Osteoblast (primary cell): ENCODE measurements around the gene USP34. TPM values are rescaled to one million over a fixed set of nuclear protein-coding genes. Genes with fewer than 3 reads are reported as not detected.

Source experiments
- DNase-seq: peaks from one replicate; pipeline ENCODE4 v3.0.0; 2011; ENCODE audit warnings: low spot score, mixed read lengths; ENCODE audit not compliant: insufficient read length; ENCODE audit errors: missing footprints
- H2AFZ ChIP-seq: 2 replicates; pipeline ENCODE4 v1.6.0; 2011; ENCODE audit warnings: mild to moderate bottlenecking, low read length
- H3K27ac ChIP-seq: 2 replicates; pipeline ENCODE4 v1.5.1; 2011; ENCODE audit warnings: mild to moderate bottlenecking, low read depth, low read length, moderate library complexity
- H3K27me3 ChIP-seq: 2 replicates; pipeline ENCODE4 v1.6.0; 2012; ENCODE audit warnings: mild to moderate bottlenecking, control low read depth, inconsistent platforms, low read length, moderate library complexity; ENCODE audit not compliant: insufficient read depth
- H3K36me3 ChIP-seq: 2 replicates; pipeline ENCODE4 v1.5.1; 2011; ENCODE audit warnings: mild to moderate bottlenecking, low read length, control low read depth, moderate library complexity; ENCODE audit not compliant: insufficient read depth
- H3K4me1 ChIP-seq: 2 replicates; pipeline ENCODE4 v1.5.1; 2011; ENCODE audit warnings: mild to moderate bottlenecking, low read length, control low read depth, moderate library complexity; ENCODE audit not compliant: insufficient read depth
- H3K4me2 ChIP-seq: 2 replicates; pipeline ENCODE4 v1.6.0; 2011; ENCODE audit warnings: mild to moderate bottlenecking, low read length; ENCODE audit not compliant: insufficient read depth
- H3K4me3 ChIP-seq: fragments of 200-600 bp; sonication (generic); 3 replicates; pipeline ENCODE4 v1.5.1; 2012; ENCODE audit warnings: mild to moderate bottlenecking, low read length, inconsistent platforms; ENCODE audit not compliant: insufficient read depth
- H3K79me2 ChIP-seq: 2 replicates; pipeline ENCODE4 v1.6.0; 2012; ENCODE audit warnings: mild to moderate bottlenecking, low read length, control low read depth, inconsistent platforms; ENCODE audit not compliant: insufficient read depth
- H3K9me3 ChIP-seq: 2 replicates; pipeline ENCODE4 v1.5.1; 2011; ENCODE audit warnings: low read depth, low read length, control low read depth
- H4K20me1 ChIP-seq: 2 replicates; pipeline ENCODE4 v1.6.0; 2012; ENCODE audit warnings: mild to moderate bottlenecking, low read length, control low read depth; ENCODE audit not compliant: insufficient read depth
- total RNA-seq: library from RNA; depleted of rRNA; stranded (reverse); fragments of >200 nt; gene quantifications from 2 replicates; pipeline ENCODE4 v1.2.3, GENCODE V29; 2012
- TF ChIP-seq, protein P1 (sequence below): IDR thresholded peaks from 2 replicates; pipeline ENCODE4 v1.5.1; 2011; ENCODE audit warnings: mild to moderate bottlenecking, low read depth, low read length, moderate library complexity; ENCODE audit errors: extremely low read depth

USP34 gene
- total RNA-seq, 1 donor, result 152 TPM

DNA sequence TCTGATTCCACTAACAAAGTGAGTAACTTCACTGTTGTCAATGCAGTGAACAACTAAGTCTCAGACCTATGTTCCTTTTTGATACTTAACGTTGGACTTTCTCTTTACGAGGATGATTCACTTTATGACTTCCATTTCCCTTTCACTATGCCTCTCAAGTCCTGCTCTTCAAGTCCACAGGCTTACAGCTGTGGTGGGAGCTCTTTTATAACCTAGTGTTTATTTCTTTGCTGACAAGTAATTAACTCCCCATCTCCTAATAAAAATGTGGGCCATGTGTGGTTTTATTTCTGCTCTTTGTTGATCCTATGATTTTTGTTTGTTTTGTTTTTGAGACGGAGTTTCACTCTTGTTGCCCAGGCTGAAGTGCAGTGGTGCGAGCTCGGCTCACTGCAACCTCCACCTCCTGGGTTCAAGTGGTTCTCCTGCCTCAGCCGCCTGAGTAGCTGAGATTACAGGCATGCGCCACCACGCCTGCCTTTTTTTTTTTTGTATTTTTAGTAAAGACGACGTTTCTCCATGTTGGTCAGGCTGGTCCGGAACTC lies 142.1 kb downstream of the USP34 start:
- Histone ChIP-seq H3K27me3 (no peaks in the 10 kb centered on the region), H3K27ac (peak overlapping the region; percentile 0), H4K20me1 (no peaks in the 10 kb centered on the region), H3K4me3 (no peak overlapping the region), H3K79me2 (peaks cover 5% of the 10 kb centered on the region), H2AFZ (no peak overlapping the region), H3K9me3 (no peaks in the 10 kb centered on the region), H3K4me2 (peak overlapping the region; percentile 12), H3K4me1 (peaks cover 3% of the 10 kb centered on the region), H3K36me3 (peaks cover 41% of the 10 kb centered on the region)
- DNase-seq, result no peak
- TF ChIP-seq, protein P1, sequence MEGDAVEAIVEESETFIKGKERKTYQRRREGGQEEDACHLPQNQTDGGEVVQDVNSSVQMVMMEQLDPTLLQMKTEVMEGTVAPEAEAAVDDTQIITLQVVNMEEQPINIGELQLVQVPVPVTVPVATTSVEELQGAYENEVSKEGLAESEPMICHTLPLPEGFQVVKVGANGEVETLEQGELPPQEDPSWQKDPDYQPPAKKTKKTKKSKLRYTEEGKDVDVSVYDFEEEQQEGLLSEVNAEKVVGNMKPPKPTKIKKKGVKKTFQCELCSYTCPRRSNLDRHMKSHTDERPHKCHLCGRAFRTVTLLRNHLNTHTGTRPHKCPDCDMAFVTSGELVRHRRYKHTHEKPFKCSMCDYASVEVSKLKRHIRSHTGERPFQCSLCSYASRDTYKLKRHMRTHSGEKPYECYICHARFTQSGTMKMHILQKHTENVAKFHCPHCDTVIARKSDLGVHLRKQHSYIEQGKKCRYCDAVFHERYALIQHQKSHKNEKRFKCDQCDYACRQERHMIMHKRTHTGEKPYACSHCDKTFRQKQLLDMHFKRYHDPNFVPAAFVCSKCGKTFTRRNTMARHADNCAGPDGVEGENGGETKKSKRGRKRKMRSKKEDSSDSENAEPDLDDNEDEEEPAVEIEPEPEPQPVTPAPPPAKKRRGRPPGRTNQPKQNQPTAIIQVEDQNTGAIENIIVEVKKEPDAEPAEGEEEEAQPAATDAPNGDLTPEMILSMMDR, result no peak

DNA sequence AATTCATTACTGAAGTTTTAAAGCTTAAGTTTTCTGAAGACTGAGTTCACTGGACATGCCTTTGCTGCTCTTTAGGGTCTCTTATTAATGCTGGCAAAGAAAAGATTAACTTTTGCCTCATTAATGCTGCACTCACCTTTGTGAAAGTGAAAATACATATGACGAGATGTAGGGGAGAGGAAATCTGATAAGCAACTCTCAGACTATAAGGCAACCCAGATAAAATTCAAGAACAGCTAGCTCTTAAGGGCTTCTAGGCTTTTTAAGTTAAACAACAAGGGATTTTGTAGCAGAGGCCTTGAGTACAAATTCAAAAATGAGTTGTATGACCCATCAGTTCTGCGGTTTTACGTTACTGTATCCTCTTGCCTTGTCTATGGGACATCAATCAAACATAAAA lies 143.7 kb downstream of the USP34 start:
- no peak overlapping the region for H2AFZ ChIP-seq
- H3K27me3 ChIP-seq, result no peaks in the 10 kb centered on the region
- H4K20me1 ChIP-seq, result no peaks in the 10 kb centered on the region
- peaks cover 3% of the 10 kb centered on the region for H3K4me1 ChIP-seq
- no peak for DNase-seq
- H3K9me3 ChIP-seq, result no peaks in the 10 kb centered on the region
- peaks cover 44% of the 10 kb centered on the region for H3K36me3 ChIP-seq
- H3K27ac ChIP-seq, result no peak overlapping the region
- no peak overlapping the region for H3K4me2 ChIP-seq
- TF ChIP-seq, protein P1, result no peak
- H3K4me3 ChIP-seq, result no peak overlapping the region
- H3K79me2 ChIP-seq, result peaks cover 7% of the 10 kb centered on the region

DNA sequence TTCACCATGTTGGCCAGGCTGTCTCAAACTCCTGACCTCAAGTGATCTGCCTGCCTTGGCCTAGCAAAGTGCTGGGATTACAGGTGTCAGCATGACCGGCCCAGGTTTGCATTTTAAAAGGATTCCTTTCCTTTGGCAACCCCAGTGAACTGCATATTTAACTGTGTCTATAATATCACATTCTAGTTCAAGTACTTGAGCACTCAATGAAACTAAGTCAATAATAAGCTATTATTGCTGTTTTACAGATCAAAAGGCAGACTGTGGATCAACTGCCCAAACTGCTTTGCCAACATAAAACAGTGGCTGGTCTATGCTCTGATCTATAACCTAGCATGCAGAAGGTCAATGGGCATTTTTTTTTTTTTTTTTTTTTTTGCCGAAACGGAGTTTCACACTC lies 144.5 kb downstream of the USP34 start:
- Histone ChIP-seq H3K4me2 (no peak overlapping the region), H4K20me1 (no peaks in the 10 kb centered on the region), H3K9me3 (no peaks in the 10 kb centered on the region), H3K4me3 (no peak overlapping the region), H3K36me3 (peaks cover 49% of the 10 kb centered on the region), H2AFZ (no peak overlapping the region), H3K4me1 (peaks cover 3% of the 10 kb centered on the region), H3K27me3 (no peaks in the 10 kb centered on the region), H3K79me2 (peaks cover 9% of the 10 kb centered on the region), H3K27ac (no peak overlapping the region)
- DNase-seq, result no peak
- TF ChIP-seq, protein P1, result no peak

DNA sequence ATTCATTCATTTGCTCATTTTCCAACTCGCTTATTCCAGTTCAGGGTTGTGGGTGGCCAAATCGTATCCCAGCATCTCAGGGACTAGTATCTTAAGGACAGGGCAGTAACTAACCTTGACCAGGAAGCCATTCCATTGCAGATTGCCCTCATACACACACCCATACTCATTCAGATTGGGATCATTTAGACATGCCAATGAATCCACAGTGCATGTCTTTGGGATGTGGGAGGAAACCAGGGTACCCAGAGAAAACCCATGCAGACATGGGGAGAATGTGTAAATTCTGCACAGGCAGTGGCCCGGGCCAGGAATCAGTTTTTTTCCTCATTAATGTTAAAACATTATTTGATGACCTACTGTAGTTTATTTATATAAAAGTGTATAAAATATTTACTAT lies 150.7 kb downstream of the USP34 start:
- Histone ChIP-seq H3K27me3 (no peaks in the 10 kb centered on the region), H3K79me2 (peaks cover 6% of the 10 kb centered on the region), H3K27ac (no peak overlapping the region), H3K4me3 (no peak overlapping the region), H3K36me3 (peaks cover 32% of the 10 kb centered on the region), H3K4me2 (no peak overlapping the region), H4K20me1 (no peaks in the 10 kb centered on the region), H2AFZ (no peak overlapping the region), H3K9me3 (no peaks in the 10 kb centered on the region), H3K4me1 (no peaks in the 10 kb centered on the region)
- DNase-seq, result no peak
- TF ChIP-seq, protein P1, result no peak
